Right hindlimb (tissue), 1 donor: ENCODE results near the gene YARS1.

Source experiments
- DNase-seq: peaks from one replicate; pipeline ENCODE4 v3.0.0-alpha.2; 2018

YARS1 gene

DNA sequence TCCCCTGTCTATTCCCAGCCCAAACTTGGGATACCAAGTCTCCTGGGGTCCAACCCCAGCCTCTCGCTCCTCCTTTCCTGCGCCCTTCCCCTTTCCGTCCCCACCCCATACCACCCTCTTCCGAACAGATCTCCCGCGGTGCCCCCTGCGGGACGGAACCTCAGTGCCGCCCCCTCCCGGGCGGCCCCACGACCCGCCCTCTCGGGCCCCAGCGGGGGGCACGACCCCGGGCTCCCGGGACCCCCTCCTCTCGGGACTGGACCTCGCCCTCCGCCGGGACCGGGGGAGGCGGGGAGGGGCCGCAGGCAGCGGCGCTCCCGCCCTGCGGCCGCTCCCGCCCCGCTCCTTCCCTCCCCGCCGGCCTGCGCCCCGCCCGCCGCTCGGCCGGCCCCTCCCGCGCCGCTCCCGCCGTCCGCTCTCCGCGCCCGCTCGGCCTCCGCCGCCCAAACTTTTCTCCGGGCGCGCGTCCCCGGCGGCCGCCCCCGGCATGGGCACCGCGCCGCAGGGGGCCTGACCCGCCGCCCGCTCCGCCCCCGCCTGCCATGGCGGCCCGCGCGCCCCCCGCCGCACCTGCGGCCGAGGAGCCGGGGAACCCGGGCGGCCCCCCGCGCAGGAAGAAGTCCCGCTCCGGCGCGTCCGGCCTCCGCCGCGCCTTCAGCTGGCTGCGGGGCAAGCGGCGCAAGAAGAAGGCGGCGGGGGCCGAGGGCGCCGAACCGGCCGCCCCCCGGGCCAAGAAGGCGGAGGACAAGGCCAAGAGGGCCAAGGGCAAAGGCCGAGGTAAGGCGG, 75.6 kb downstream of the YARS1 start:
- DNase-seq, result peak; percentile 31

- DNase-seq, result no peak
Observed at GRCh38 chr1:32741059-32741412, 76.1 kb downstream of the YARS1 start.

- DNase-seq, result no peak
Observed at GRCh38 chr1:32736812-32737791, 80.1 kb downstream of the YARS1 start.

DNA sequence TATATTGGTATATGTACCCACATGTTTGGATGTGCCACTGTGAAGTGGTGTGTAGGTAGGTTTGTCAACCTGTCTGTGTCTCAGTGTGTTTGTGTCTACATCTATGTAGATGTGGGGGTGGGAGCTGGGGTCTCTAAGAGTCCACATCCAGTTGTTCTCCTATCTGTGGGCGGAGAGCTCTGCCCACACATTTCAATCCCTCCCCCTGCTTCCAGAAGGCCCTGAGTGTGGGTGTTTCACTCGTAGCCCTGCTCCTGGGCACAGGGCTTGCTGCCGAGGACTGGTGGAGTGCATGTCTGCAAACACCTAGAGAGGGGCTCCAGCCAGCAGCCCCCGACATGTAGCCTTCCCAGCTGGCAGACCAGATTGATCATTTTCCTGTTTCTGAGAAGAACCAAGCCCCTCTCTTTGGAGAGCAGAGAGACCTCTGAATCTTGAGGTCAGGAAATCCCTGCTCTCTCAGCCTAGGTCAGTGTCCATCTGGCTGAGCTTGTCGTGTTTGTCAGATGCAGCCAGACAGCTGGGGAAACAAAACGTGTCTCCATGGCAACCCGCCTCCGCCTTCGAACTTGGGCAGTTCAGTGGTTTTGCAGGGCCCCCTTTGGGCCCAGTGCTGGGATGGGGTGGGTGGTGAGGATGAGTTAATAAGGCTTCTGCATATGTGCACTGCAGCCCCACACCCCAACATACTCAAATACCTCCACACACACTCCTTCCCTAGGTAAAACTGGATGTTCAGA, 83.4 kb downstream of the YARS1 start:
- peak; percentile 76 for DNase-seq

DNA sequence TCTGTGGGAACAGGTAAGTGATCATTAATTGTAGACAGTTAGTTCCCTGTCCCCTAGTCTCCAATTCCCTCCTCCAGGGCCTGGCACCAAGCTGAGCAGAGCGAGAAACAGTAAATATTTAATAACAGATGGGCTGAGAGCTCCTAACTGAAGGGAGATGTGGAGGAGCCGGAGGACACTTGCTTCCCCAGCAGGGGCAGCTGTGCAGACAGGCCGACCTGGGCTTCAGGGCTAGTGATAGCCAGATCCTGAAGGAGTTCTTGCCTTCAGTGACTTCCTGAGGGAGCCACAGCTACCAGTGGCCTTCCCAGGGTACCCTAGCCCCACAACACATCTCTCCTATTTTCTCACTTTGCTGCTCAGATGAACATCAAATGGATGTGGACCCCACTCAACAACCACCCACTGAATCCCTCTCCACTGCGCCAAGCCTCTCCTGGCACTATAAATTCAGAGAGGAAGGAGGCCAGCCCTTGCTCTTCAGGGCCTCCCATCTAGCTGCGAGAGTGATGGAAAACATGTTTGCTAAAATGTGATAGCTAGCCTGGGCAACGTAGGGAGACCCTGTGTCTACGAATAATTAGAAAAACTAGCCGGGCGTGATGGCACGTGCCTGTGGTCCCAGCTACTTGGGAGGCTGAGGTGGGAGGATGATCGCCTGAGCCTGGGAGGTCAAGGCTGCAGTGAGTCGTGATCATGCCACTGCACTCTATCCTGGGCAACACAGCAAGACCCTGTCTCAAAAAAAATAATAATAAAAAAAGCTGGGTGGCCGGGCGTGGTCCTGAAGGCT, 87.7 kb downstream of the YARS1 start:
- DNase-seq, result no peak

DNA sequence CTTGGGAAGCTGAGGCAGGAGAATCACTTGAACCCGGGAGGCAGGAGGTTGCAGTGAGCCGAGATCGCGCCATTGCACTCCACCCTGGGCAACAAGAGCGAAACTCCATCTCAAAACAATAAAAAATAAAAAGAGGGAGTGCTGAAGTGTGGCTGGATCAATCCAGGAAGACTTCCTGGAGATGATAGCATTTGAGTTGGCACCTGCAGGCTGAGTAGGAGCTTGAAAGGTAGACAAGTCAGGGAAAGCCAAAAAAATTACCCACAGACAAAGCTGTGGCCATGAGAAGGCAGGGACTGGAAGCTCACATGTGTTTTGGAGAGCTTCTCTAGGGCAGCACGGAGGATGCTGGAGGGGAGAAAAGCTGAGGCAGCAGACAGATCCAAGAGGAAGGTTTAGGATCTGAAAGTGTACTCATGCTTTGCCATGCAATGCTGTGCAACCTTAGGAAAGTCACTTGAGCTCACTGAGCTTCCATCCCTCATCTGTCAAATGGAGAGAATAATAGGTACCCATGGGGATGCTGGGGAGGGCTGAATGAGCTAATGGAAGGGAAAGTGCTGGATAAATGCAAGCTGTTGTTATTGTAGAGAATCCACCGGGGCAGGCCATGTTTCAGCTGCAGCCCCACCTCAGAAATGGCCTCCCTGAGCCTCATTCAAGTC, 88.6 kb downstream of the YARS1 start:
- no peak for DNase-seq

- DNase-seq, result no peak
Observed at GRCh38 chr1:32727876-32728275, 89.3 kb downstream of the YARS1 start.

- no peak for DNase-seq
Observed at GRCh38 chr1:32725615-32725982, 91.6 kb downstream of the YARS1 start.
